ENCODE results near the gene RBM22. TPM values are rescaled to one million over a fixed set of nuclear protein-coding genes. Genes with fewer than 3 reads are reported as not detected.
A peak's percentile ranks its signal among the peaks of the same experiment; 100 is the strongest.

Gene RBM22
- total RNA-seq, 1 experiment from 2014 or later = 31.6 TPM

- Histone ChIP-seq H3K4me3 (ENCODE audit: low read length) (no peak overlapping the region), H3K4me1 (ENCODE audit: insufficient read depth, low read length) (no peaks in the 10 kb centered on the region), H3K9me3 (ENCODE audit: low read length) (no peaks in the 10 kb centered on the region), H3K36me3 (ENCODE audit: low read depth, low read length) (peaks cover 16% of the 10 kb centered on the region), H3K9ac (ENCODE audit: low read length) (no peak overlapping the region), H4K20me1 (ENCODE audit: low read length) (0 out of 2 replicates have a peak, but pooled peaks cover 7% of the 10 kb centered on the region), H3K9me2 (replicated peaks; ENCODE audit: low read length) (no peaks in the 10 kb centered on the region), H2AFZ (ENCODE audit: low read length) (no peak overlapping the region), H3K27me3 (ENCODE audit: low read length) (no peaks in the 10 kb centered on the region), H3F3A (ENCODE audit: low read length, unreplicated experiment) (no peaks in the 10 kb centered on the region), H3K27ac (ENCODE audit: low read length) (no peak overlapping the region), H3K4me2 (ENCODE audit: low read length) (no peak overlapping the region), H3K79me2 (ENCODE audit: low read length) (peaks cover 58% of the 10 kb centered on the region)
- intact Hi-C loops (cut with micrococcal nuclease) = no loop called here
- no peak for ATAC-seq
- no peak for DNase-seq
- TF ChIP-seq EZH2 (IDR thresholded peaks at IDR 0.05; ENCODE audit: low read length, unreplicated experiment) = no peak
- TF ChIP-seq CTCF (conservative IDR thresholded peaks at IDR 0.05; ENCODE audit: low read depth, low read length) = no peak
- TF ChIP-seq EZH2phosphoT487 (IDR thresholded peaks at IDR 0.05; ENCODE audit: borderline replicate concordance, low read length) = no peak
- ChIA-PET CTCF (no interaction called here), POLR2A (ENCODE audit: unreplicated experiment) (no interaction called here)
- no TSS peak for BruUV-seq (replicated peaks)
These were observed 40.1 kb upstream of the RBM22 start for GRCh38 chr5:150740992-150741391.

- CTCF ChIA-PET = no interaction called here
- Histone ChIP-seq H3K4me1 (ENCODE audit: insufficient read depth, low read length) (no peaks in the 10 kb centered on the region), H3K9me2 (replicated peaks; ENCODE audit: low read length) (no peaks in the 10 kb centered on the region), H3F3A (ENCODE audit: low read length, unreplicated experiment) (no peaks in the 10 kb centered on the region), H3K36me3 (ENCODE audit: low read depth, low read length) (peaks cover 19% of the 10 kb centered on the region), H3K27ac (ENCODE audit: low read length) (no peak overlapping the region), H3K9ac (ENCODE audit: low read length) (no peak overlapping the region), H3K79me2 (ENCODE audit: low read length) (peaks cover 79% of the 10 kb centered on the region), H3K4me3 (ENCODE audit: low read length) (no peak overlapping the region), H3K4me2 (ENCODE audit: low read length) (no peak overlapping the region), H4K20me1 (ENCODE audit: low read length) (peaks cover 15% of the 10 kb centered on the region; the same call in 1 of the 2 replicates), H3K27me3 (ENCODE audit: low read length) (no peaks in the 10 kb centered on the region), H2AFZ (ENCODE audit: low read length) (no peak overlapping the region), H3K9me3 (ENCODE audit: low read length) (no peaks in the 10 kb centered on the region)
- no TSS peak for BruUV-seq (replicated peaks)
- DNase-seq = no peak
- POLR2A ChIA-PET (ENCODE audit: unreplicated experiment) = no interaction called here
- ATAC-seq = no peak
- intact Hi-C loops (cut with micrococcal nuclease) = no loop called here
- TF ChIP-seq EZH2phosphoT487 (IDR thresholded peaks at IDR 0.05; ENCODE audit: borderline replicate concordance, low read length) (no peak), EZH2 (IDR thresholded peaks at IDR 0.05; ENCODE audit: low read length, unreplicated experiment) (no peak), CTCF (conservative IDR thresholded peaks at IDR 0.05; ENCODE audit: low read depth, low read length) (no peak)
These were observed 38.0 kb upstream of the RBM22 start for GRCh38 chr5:150738862-150739261.

GRCh38 chr5:150734579-150735384 lies 33.9 kb upstream of the RBM22 start:
- intact Hi-C loops (cut with micrococcal nuclease) = no loop called here
- peaks cover 41% of the 10 kb centered on the region for H3K36me3 ChIP-seq (ENCODE audit: low read depth, low read length)

More at GRCh38 chr5:150734579-150735384, 33.9 kb upstream of the RBM22 start:
- BruUV-seq (replicated peaks) = no TSS peak
- no peak overlapping the region for H3K4me2 ChIP-seq (ENCODE audit: low read length)
- ChIA-PET POLR2A (ENCODE audit: unreplicated experiment) (no interaction called here), CTCF (no interaction called here)
- H3K4me1 ChIP-seq (ENCODE audit: insufficient read depth, low read length) = no peaks in the 10 kb centered on the region
- no peaks in the 10 kb centered on the region for H3K9me2 ChIP-seq (replicated peaks; ENCODE audit: low read length)
- H3K9me3 ChIP-seq (ENCODE audit: low read length) = no peaks in the 10 kb centered on the region
- TF ChIP-seq EZH2 (IDR thresholded peaks at IDR 0.05; ENCODE audit: low read length, unreplicated experiment) (no peak), EZH2phosphoT487 (IDR thresholded peaks at IDR 0.05; ENCODE audit: borderline replicate concordance, low read length) (no peak), CTCF (conservative IDR thresholded peaks at IDR 0.05; ENCODE audit: low read depth, low read length) (no peak; the same call in 1 of the 2 replicates)
- no peak overlapping the region for H3K27ac ChIP-seq (ENCODE audit: low read length)
- no peak overlapping the region for H2AFZ ChIP-seq (ENCODE audit: low read length)
- H3K79me2 ChIP-seq (ENCODE audit: low read length) = peaks cover 60% of the 10 kb centered on the region
- H4K20me1 ChIP-seq (ENCODE audit: low read length) = peaks cover 15% of the 10 kb centered on the region; the same call in 1 of the 2 replicates
- no peak overlapping the region for H3K9ac ChIP-seq (ENCODE audit: low read length)
- no peak overlapping the region for H3K4me3 ChIP-seq (ENCODE audit: low read length)
- DNase-seq (peak; percentile 14), ATAC-seq (no peak)
- H3F3A ChIP-seq (ENCODE audit: low read length, unreplicated experiment) = no peaks in the 10 kb centered on the region
- no peaks in the 10 kb centered on the region for H3K27me3 ChIP-seq (ENCODE audit: low read length)

Data from PC-3 (cell line).